Kidney (tissue), 14 donors: ENCODE data around the gene INSYN2B. TPM values are rescaled to one million over a fixed set of nuclear protein-coding genes. Genes with fewer than 3 reads are reported as not detected.

Source experiments
- DNase-seq, 5 donors: peaks; one replicate each; pipeline ENCODE4 v3.0.0-alpha.2; 2013 to 2020
- FAIRE-seq: peaks from 2 replicates; lab custom pipeline; 2012; peaks lifted over from hg19 to GRCh38; lab: Jason Lieb, UNC
- H3K27ac ChIP-seq, 2 donors: one replicate each; pipeline ENCODE4 v1.7.0; 2013; ENCODE audit warnings: low read depth in 2 of 2, low read length in 2 of 2, inconsistent platforms in 1 of 2
- H3K27me3 ChIP-seq: one replicate; pipeline ENCODE4 v1.7.1; 2013; ENCODE audit warnings: low read length, inconsistent platforms; ENCODE audit not compliant: control insufficient read depth, insufficient read depth
- H3K36me3 ChIP-seq, 3 donors: one replicate each; pipeline versions ENCODE4 v1.7.0 to v1.7.1; 2013; ENCODE audit warnings: low read length in 3 of 3, control low read depth in 1 of 3, inconsistent platforms in 1 of 3; ENCODE audit not compliant: insufficient read depth in 3 of 3, control insufficient read depth in 2 of 3
- H3K4me1 ChIP-seq, 3 donors: one replicate each; pipeline versions ENCODE4 v1.7.0 to v1.7.1; 2013; ENCODE audit warnings: low read length in 3 of 3, inconsistent platforms in 1 of 3, low read depth in 1 of 3; ENCODE audit not compliant: control insufficient read depth in 2 of 3, insufficient read depth in 2 of 3
- H3K4me3 ChIP-seq, 3 donors: one replicate each; pipeline versions ENCODE4 v1.7.0 to v1.8.1; 2013; ENCODE audit warnings: low read length in 3 of 3, control low read depth in 1 of 3, inconsistent platforms in 1 of 3
- H3K9ac ChIP-seq, 3 donors: one replicate each; pipeline versions ENCODE4 v1.7.0 to v1.7.1; 2013; ENCODE audit warnings: low read length in 3 of 3, control low read depth in 1 of 3, inconsistent platforms in 1 of 3
- H3K9me3 ChIP-seq, 3 donors: one replicate each; pipeline versions ENCODE4 v1.7.0 to v1.7.1; 2013; ENCODE audit warnings: low read length in 3 of 3, control low read depth in 1 of 3, inconsistent platforms in 1 of 3; ENCODE audit not compliant: control insufficient read depth in 2 of 3, insufficient read depth in 1 of 3
- CTCF ChIP-seq: IDR thresholded peaks from 3 replicates; pipeline ENCODE4 v1.5.1; 2012; ENCODE audit warnings: mild to moderate bottlenecking, moderate library complexity, borderline replicate concordance; ENCODE audit not compliant: insufficient read depth; ENCODE audit errors: extremely low read depth
- intact Hi-C: fragments of 100-400 bp; cut with DNase I; formaldehyde crosslinking; loops from one replicate; pipeline ENCODE4 v1.11.1; 2022
- polyA plus RNA-seq: library from polyadenylated mRNA; stranded (reverse); fragments of 350-450 nt; fragmentation: Illumina TruSeq; extraction: RNeasy Lipid Tissue Mini Kit (QIAGEN cat#74804); gene quantifications from one replicate; pipeline ENCODE4 v1.2.3, GENCODE V29; 2014; ENCODE audit warnings: low read depth, low replicate concordance; ENCODE audit not compliant: insufficient read depth
- total RNA-seq: library from RNA; stranded (reverse); fragmentation: NEBNext Ultra II Directional; extraction: Animal tissue kit (Norgen Biotek cat#: 25700); gene quantifications from one replicate; pipeline ENCODE4 v1.2.1, GENCODE V29; 2021
- donor health status: control.
- donor health status: control.
- donor health status: control.
- donor health status: control.
- donor health status: control.
- donor health status: DM: yes; HTN: yes; CAD: no.
- donor health status: Normal renal cell carcinoma (clear cell type).

The INSYN2B gene
- total and polyA plus RNA-seq, 2 donors from 2014 or later = 0.28 TPM; not detected in 1

GRCh38 chr5:169832304-169832703, 148.0 kb downstream of the INSYN2B start:
- H3K9ac ChIP-seq = no peak overlapping the region
- DNase-seq (no peak), FAIRE-seq (no peak)
- no peaks in the 10 kb centered on the region for H3K4me1 ChIP-seq
- H3K27ac ChIP-seq = no peak overlapping the region
- intact Hi-C loops = no loop called here
- H3K36me3 ChIP-seq = no peaks in the 10 kb centered on the region
- no peaks in the 10 kb centered on the region for H3K9me3 ChIP-seq
- no peaks in the 10 kb centered on the region for H3K27me3 ChIP-seq
- TF ChIP-seq CTCF = no peak
- H3K4me3 ChIP-seq = no peak overlapping the region

- H3K27me3 ChIP-seq = no peaks in the 10 kb centered on the region
- no peak overlapping the region for H3K27ac ChIP-seq
- no peaks in the 10 kb centered on the region for H3K36me3 ChIP-seq
- no peaks in the 10 kb centered on the region for H3K9me3 ChIP-seq
- DNase-seq (no peak), FAIRE-seq (no peak)
- H3K4me1 ChIP-seq = no peaks in the 10 kb centered on the region
- no peak overlapping the region for H3K9ac ChIP-seq
- no peak for TF ChIP-seq CTCF
- intact Hi-C loops = no loop called here
- H3K4me3 ChIP-seq = no peak overlapping the region
Observed at GRCh38 chr5:169831331-169831730, 149.0 kb downstream of the INSYN2B start.

GRCh38 chr5:169828385-169828784, 151.9 kb downstream of the INSYN2B start:
- no peak for FAIRE-seq
- DNase-seq = no peak
- TF ChIP-seq CTCF = no peak
- H3K27ac ChIP-seq = no peak overlapping the region
- no peaks in the 10 kb centered on the region for H3K4me1 ChIP-seq
- H3K27me3 ChIP-seq = no peaks in the 10 kb centered on the region
- intact Hi-C loops = no loop called here
- no peak overlapping the region for H3K9ac ChIP-seq
- no peak overlapping the region for H3K4me3 ChIP-seq
- no peaks in the 10 kb centered on the region for H3K36me3 ChIP-seq
- H3K9me3 ChIP-seq = no peaks in the 10 kb centered on the region

GRCh38 chr5:169827769-169828168, 152.5 kb downstream of the INSYN2B start:
- no peaks in the 10 kb centered on the region for H3K4me1 ChIP-seq
- no peaks in the 10 kb centered on the region for H3K9me3 ChIP-seq
- H3K36me3 ChIP-seq = no peaks in the 10 kb centered on the region
- no peak overlapping the region for H3K27ac ChIP-seq
- intact Hi-C loops = no loop called here
- DNase-seq (no peak), FAIRE-seq (no peak)
- no peaks in the 10 kb centered on the region for H3K27me3 ChIP-seq
- no peak for TF ChIP-seq CTCF
- no peak overlapping the region for H3K9ac ChIP-seq
- no peak overlapping the region for H3K4me3 ChIP-seq
